T follicular helper cell (primary cell): ENCODE results near the gene TMEM192.
"Not testable (repeated sequence)": the region's sequence is repeated elsewhere in the genome, so short reads cannot be mapped to it uniquely, and the experiment has no call there.

Source experiments
- DNase-seq: peaks from one replicate; pipeline ENCODE4 v3.0.0-alpha.2; 2020; ENCODE audit warnings: low read depth

Gene TMEM192

DNA sequence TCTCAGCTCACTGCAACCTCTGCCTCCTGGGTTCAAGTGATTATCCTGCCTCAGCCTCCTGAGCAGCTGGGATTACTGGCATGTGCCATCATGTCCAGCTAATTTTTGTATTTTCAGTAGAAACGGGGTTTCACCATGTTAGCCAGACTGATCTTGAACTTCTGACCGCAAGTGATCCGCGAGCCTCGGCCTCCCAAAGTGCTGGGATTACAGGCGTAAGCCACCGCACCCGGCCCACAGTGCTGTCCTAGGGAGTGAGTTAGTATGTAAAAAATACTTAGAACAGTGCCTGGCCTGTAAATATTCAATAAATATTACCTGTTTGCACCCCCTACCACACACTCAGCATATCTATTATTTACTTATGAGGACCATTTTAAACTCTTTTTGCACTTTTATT, 20.5 kb downstream of the TMEM192 start:
- DNase-seq: not testable (repeated sequence)

GRCh38 chr4:165088366-165088765, 24.3 kb downstream of the TMEM192 start:
- DNase-seq: no peak

GRCh38 chr4:165085946-165086345, 26.7 kb downstream of the TMEM192 start:
- DNase-seq: no peak

GRCh38 chr4:165084787-165085186, 27.9 kb downstream of the TMEM192 start:
- not testable (repeated sequence) for DNase-seq

- DNase-seq: no peak
These were observed 33.2 kb downstream of the TMEM192 start for GRCh38 chr4:165079476-165079875.

- no peak for DNase-seq
These were observed 35.6 kb downstream of the TMEM192 start for GRCh38 chr4:165077034-165077578.

DNA sequence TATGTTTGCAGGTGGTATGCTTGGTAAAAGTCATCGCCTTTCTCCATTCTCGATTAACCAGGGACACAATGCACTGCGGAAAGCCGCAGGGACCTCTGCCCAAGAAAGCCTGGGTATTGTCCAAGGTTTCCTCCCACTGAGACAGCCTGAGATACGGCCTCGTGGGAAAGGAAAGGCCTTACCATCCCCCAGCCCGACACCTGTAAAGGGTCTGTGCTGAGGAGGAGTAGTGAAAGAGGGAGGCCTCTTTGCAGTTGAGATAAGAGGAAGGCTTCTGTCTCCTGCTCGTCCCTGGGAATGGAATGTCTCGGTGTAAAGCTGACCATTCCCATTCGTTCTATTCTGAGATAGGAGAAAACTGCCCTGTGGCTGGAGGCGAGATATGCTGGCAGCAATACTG, 39.3 kb downstream of the TMEM192 start:
- DNase-seq: not testable (repeated sequence)

GRCh38 chr4:165070560-165070959, 42.1 kb downstream of the TMEM192 start:
- DNase-seq: no peak

GRCh38 chr4:165060938-165061337, 51.7 kb downstream of the TMEM192 start:
- no peak for DNase-seq

GRCh38 chr4:165059386-165059785, 53.3 kb downstream of the TMEM192 start:
- no peak for DNase-seq

DNA sequence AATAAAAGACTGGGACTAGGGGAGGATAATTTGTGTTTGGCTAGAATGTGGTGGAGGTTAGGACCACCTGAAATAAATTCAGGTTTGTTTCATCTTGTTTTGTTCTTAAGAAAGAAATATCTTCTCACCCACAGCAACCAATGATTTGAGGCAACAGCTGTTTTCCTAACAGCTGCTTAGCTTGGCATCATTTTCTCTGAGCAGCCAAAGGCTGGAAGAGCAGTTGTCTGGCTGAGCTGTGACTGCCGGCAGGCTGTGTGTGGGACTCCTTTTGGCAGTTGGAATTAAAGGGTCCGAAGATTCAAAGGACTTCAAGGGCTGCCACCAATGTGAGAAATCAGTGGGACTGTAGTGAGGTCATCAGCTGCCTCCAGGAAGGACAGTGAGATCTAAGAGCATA, 54.0 kb downstream of the TMEM192 start:
- DNase-seq: no peak

- no peak for DNase-seq
These were observed 57.1 kb downstream of the TMEM192 start for GRCh38 chr4:165055601-165056000.

- DNase-seq: no peak
These were observed 59.0 kb downstream of the TMEM192 start, which contains the start of gene TRIM75 for GRCh38 chr4:165053645-165054044. Gene TRIM75 (plus strand): TSS chr4:165053866. CDS start chr4:165059148, 5,282 bp downstream.

- DNase-seq: no peak
These were observed 60.0 kb downstream of the TMEM192 start for GRCh38 chr4:165052627-165053026.

- DNase-seq: no peak
These were observed 64.5 kb downstream of the TMEM192 start for GRCh38 chr4:165048170-165048569.

DNA sequence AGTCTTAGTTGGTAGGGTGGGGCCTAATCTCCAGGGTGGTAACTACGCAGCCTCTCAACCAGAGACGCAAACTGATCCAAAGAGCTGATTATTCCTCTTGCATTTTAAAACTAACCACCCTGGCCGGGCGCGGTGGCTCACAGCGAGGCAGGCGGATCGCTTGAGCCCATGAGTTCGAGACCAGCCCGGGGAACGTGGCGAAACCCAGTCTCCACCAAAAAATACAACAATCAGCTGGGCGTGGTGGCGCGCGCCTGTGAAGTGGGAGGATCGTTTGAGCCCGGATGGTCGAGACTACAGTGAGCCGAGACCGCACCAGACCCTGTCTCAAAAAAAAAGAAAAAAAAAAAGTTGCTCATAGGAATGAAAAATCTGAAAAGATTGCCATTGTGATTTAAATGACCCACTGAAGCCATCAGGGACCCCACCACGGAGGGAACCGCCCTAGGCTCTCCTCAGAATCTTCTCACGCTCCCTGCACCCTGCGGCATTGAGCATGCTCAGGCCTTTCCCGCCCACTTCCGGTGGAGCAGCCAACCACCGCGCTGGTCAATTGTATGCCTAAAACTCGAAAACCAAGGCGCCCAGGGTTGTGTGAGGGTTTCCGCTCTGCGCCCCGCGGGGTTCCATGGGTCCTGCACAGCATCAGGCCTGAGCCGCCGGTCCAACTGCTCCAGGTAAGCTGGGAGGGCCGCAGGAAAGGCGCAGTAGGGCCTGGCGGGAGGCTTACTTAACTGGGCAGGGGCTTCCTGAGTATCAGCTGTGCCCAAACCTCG, 81.0 kb downstream of the TMEM192 start, which contains the start of gene TRIM60:
Gene TRIM60, plus strand, starts transcription at position 564 of the 776 bp plus-strand sequence. CDS start 8,074 bp downstream, outside the sequence.
- no peak for DNase-seq

DNA sequence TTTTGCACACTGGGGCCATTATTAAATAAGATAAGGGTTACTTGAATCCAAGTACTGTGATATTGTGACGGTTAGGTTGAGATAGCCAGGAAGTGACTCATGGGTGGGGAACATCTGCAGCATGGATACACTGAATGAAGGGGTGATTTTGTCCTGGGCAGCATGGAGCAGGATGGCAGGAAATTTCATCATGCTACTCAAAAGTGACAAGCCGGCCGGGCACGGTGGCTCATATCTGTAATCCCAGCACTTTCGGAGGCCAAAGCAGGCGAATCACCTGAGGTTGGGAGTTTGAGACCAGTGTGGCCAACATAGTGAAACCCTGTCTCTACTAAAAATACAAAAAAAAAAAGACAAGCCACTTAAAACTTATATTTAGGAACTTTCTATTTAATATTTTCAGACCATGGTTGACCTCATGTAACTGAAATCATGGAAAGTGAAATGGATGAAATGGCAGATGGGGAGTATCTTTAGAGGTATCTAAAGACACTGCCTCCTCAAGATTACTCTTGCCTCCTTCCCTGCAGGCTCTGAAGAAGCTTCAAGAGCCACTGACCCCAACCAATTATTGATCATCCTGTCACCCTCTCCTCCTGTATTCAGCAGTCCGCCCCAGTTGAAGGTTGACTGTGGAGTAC, 84.8 kb downstream of the TMEM192 start:
- no peak for DNase-seq

- not testable (repeated sequence) for DNase-seq
These were observed 86.9 kb downstream of the TMEM192 start for GRCh38 chr4:165025782-165026181.
